Body of pancreas (tissue), 4 donors: Measurements from ENCODE around the gene GGA1. TPM values are rescaled to one million over a fixed set of nuclear protein-coding genes. Genes with fewer than 3 reads are reported as not detected.

Experiments
- ATAC-seq: fragments of 150-250 bp; one replicate; pipeline ENCODE4 v1.9.1; 2016
- DNase-seq, 4 donors: peaks; one replicate each; pipeline ENCODE4 v3.0.0-alpha.2; 2019
- H3K27ac ChIP-seq, 4 donors: fragments of 200-600 bp; sonication (generic); 1 replicate in 3 of 4; 2 replicates in 1 of 4; pipeline versions ENCODE4 v1.5.1 to v1.6.1; 2016 to 2019; ENCODE audit warnings: mild to moderate bottlenecking in 1 of 4, mixed read lengths in 1 of 4, moderate library complexity in 1 of 4
- H3K27me3 ChIP-seq, 2 donors: fragments of 200-600 bp; sonication (generic); one replicate each; pipeline ENCODE4 v1.6.0; 2016; ENCODE audit warnings: mild to moderate bottlenecking in 1 of 2
- H3K36me3 ChIP-seq, 2 donors: fragments of 200-600 bp; sonication (generic); replicated peaks in 1 of 2; 2 replicates each; pipeline ENCODE4 v1.5.1; 2016; ENCODE audit warnings: low read depth in 2 of 2; ENCODE audit not compliant: insufficient read depth in 1 of 2
- H3K4me1 ChIP-seq: fragments of 200-600 bp; sonication (generic); one replicate; pipeline ENCODE4 v1.6.0; 2016
- H3K4me3 ChIP-seq, 2 donors: fragments of 200-600 bp; sonication (generic); 1 replicate in 1 of 2; 2 replicates in 1 of 2; pipeline ENCODE4 v1.5.1; 2016 to 2019
- H3K9me3 ChIP-seq, 3 donors: fragments of 200-600 bp; sonication (generic); 1 replicate in 2 of 3; 2 replicates in 1 of 3; pipeline ENCODE4 v1.5.1; 2016
- CTCF ChIP-seq, 7 experiments: fragments of 450-650 bp in 4 of 7; fragments of 200-600 bp in 3 of 7; sonication (generic) in 3 of 7; IDR thresholded peaks; one replicate each; pipeline ENCODE4 v1.5.1; 2016 to 2019; ENCODE audit warnings: antibody characterized with exemption in 7 of 7
- POLR2A ChIP-seq, 3 donors: fragments of 450-650 bp; IDR thresholded peaks; one replicate each; pipeline ENCODE4 v1.6.1; 2016; ENCODE audit warnings: antibody characterized with exemption in 3 of 3, mild to moderate bottlenecking in 2 of 3
- WGBS, 2 donors: methylation state at CpG; one replicate each; pipeline ENCODE4 v1.1.5; 2017; 5-methylcytosine and 5-hydroxymethylcytosine counted together
- intact Hi-C: fragments of 100-400 bp; cut with DNase I; formaldehyde crosslinking; loops from one replicate; pipeline ENCODE4 v1.15.1; 2023
- total RNA-seq, 2 donors: library from RNA; depleted of rRNA; stranded (reverse); fragments of >200 nt; gene quantifications; one replicate each; pipeline ENCODE4 v1.1.0, GENCODE V29; 2016

Gene GGA1
- total RNA-seq, 2 donors from 2014 or later, result 38.4 to 42.5 TPM

- ATAC-seq (no peak), DNase-seq (no peak)
- Histone ChIP-seq H3K27ac (peak overlapping the region in 1 of 4 donors; percentile 40), H3K27me3 (no peaks in the 10 kb centered on the region), H3K4me1 (no peaks in the 10 kb centered on the region), H3K36me3 (peaks cover 3 to 14% of the 10 kb centered on the region in 2 donors), H3K9me3 (no peaks in the 10 kb centered on the region), H3K4me3 (no peak overlapping the region)
- TF ChIP-seq CTCF (IDR thresholded peaks at IDR 0.05) (no peak), POLR2A (IDR thresholded peaks at IDR 0.05) (no peak)
- WGBS, 2 donors, result 54 to 80% methylated on average over 1 to 6 of the region's 6 CpGs
- intact Hi-C loops, result no loop called here
Observed at GRCh38 chr22:37627545-37627944, 18.9 kb downstream of the GGA1 start.

DNA sequence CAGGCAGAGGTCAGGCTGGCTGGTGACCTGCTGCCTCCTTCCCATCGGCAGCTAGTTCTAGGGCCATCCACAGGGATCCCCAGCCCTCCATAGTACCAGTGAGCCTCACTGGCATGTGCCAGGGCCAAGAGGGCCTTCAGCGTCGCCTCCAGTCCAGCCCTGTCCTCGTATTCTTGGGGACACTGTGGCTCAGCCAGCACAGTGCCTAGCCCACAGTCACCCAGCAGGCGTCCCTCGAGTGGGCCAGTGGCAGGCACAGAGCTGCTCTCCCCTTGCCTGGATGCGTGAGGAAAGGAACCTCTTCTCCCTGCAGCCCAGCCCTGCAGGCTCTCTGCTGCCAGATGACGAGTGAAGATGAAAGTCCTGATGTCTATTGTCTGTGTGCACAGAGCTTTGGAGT, 20.2 kb downstream of the GGA1 start:
- peaks cover 11% of the 10 kb centered on the region for H3K4me1 ChIP-seq
- no peak for TF ChIP-seq CTCF (IDR thresholded peaks at IDR 0.05)
- no peak for TF ChIP-seq POLR2A (IDR thresholded peaks at IDR 0.05)
- no peak overlapping the region for H3K4me3 ChIP-seq
- H3K27ac ChIP-seq, result no peak overlapping the region
- no peak for ATAC-seq
- no peaks in the 10 kb centered on the region for H3K27me3 ChIP-seq
- peaks cover 3 to 14% of the 10 kb centered on the region in 2 donors for H3K36me3 ChIP-seq
- WGBS, 2 donors, result 83 to 89% methylated on average over 3 to 8 of the region's 8 CpGs
- no peak for DNase-seq
- H3K9me3 ChIP-seq, result no peaks in the 10 kb centered on the region
- intact Hi-C loops, result no loop called here

GRCh38 chr22:37629928-37630327, 21.3 kb downstream of the GGA1 start:
- H3K4me1 ChIP-seq, result peaks cover 13% of the 10 kb centered on the region
- no peak overlapping the region for H3K4me3 ChIP-seq
- TF ChIP-seq POLR2A (IDR thresholded peaks at IDR 0.05) (no peak), CTCF (IDR thresholded peaks at IDR 0.05) (no peak)
- no peak overlapping the region for H3K27ac ChIP-seq
- H3K36me3 ChIP-seq, result peaks cover 3 to 14% of the 10 kb centered on the region in 2 donors
- intact Hi-C loops, result no loop called here
- WGBS, 2 donors, result 75 to 86% methylated on average over 2 to 8 of the region's 10 CpGs
- ATAC-seq (no peak), DNase-seq (no peak)
- no peaks in the 10 kb centered on the region for H3K9me3 ChIP-seq
- no peaks in the 10 kb centered on the region for H3K27me3 ChIP-seq

GRCh38 chr22:37630839-37631435, 22.3 kb downstream of the GGA1 start:
- TF ChIP-seq POLR2A (IDR thresholded peaks at IDR 0.05), result no peak
- TF ChIP-seq CTCF (IDR thresholded peaks at IDR 0.05), result no peak
- ATAC-seq (no peak), DNase-seq (no peak)
- WGBS, 2 donors, result 91 to 97% methylated on average over 7 to 8 of the region's 9 CpGs
- peaks cover 13% of the 10 kb centered on the region for H3K4me1 ChIP-seq
- H3K27ac ChIP-seq, result no peak overlapping the region
- H3K36me3 ChIP-seq, result peaks cover 3 to 11% of the 10 kb centered on the region in 2 donors
- H3K9me3 ChIP-seq, result no peaks in the 10 kb centered on the region
- intact Hi-C loops, result no loop called here
- H3K27me3 ChIP-seq, result no peaks in the 10 kb centered on the region
- H3K4me3 ChIP-seq, result no peak overlapping the region
